Myocyte (in vitro differentiated cells): ENCODE measurements around the gene DDX50. TPM values are rescaled to one million over a fixed set of nuclear protein-coding genes. Genes with fewer than 3 reads are reported as not detected.
"Not testable (repeated sequence)": the region's sequence is repeated elsewhere in the genome, so short reads cannot be mapped to it uniquely, and the experiment has no call there.

Experiments used
- DNase-seq: peaks from one replicate; pipeline ENCODE4 v3.0.0-alpha.2; 2012; ENCODE audit warnings: low read depth
- total RNA-seq: library from RNA; depleted of rRNA; stranded (reverse); fragments of >200 nt; gene quantifications from 2 replicates; pipeline ENCODE4 v1.2.3, GENCODE V29; 2014

Gene DDX50
- total RNA-seq, 1 donor from 2014 or later = 36.7 TPM

DNA sequence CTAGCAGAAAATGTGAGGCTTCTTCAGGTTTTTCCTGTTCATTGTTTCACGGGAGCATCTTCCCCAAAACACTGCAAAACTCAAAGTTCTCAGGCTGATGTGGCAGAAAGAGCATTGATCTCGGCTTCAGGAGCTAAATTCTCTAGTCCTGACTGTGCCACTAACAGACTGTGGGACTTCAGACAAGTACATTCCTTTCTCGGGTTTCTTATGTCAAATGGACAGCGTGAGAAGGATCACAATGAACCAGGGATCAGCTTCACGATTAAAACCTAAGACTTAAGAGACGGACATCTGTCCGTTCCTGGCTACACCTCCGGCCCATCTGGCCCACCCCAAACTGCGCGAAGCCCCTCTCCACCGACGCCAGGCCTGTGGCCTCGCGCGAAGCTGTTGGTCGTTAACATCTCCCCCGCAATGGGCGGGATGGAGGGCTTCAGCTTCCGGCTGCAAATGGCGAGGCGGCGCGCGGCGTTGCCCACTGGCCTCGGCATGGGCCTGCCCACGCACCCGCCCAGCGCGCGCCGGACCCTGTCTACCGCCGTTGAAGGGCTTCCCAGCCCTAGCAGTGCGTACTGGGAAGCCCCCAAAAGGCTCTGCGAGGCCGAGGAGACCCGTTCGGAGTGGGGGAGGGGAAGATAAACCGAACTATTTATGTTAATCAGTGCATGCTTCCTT, 549 bp upstream of the DDX50 start:
- no peak for DNase-seq

DNA sequence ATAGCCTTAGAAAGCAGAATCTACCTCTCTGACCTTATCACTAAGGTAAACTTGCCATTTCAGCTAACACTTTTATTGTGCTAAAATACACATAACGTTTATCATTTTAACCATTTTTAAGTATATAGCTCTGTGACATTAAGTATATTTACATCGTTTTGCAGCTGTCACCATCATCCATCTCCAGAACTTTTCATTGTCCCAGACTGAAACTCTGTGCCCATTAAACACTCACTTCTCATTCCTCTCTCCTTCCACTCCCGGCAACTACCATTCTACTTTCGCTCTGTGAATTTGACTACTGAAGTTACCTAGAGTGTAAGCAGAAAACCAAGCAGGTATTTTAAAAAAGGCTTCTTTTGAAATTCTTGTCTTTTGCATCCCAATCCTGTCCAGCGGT, 1.3 kb downstream of the DDX50 start:
- DNase-seq = no peak

GRCh38 chr10:68924593-68924992, 23.5 kb downstream of the DDX50 start:
- DNase-seq = no peak

DNA sequence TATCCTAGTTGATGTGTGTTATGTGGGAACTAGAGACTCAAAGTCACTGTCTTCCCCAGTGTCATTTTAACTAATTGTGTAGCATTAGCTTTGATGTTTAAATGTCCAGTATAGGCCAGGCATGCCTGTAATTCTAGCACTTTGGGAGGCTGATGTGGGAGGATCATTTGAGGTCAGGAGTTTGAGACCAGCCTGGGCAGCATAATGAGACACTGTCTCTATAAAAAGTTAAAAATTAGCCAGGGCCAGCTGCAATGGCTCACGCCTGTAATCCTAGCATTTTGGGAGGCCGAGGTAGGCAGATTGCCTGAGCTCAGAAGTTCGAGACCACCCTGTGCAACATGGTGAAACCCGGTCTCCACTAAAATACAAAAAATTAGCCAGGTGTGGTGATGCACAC, 24.4 kb downstream of the DDX50 start:
- no peak for DNase-seq

DNA sequence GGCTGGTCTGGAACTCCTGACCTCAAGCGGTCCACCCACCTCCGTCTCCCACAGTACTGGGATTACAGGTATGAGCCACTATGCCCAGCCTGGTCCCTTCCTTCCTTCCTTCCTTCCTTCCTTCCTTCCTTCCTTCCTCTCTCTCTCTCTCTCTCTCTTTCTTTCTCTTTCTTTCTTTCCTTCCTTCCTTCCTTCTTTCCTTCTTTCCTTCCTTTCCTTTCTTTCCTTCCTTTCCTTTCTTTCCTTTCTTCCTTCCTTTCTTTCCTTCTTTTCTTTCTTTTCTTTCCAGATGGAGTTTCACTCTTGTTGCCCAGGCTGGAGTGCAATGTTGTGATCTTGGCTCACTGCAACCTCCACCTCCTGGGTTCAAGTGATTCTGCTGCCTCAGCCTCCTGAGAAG, 28.0 kb downstream of the DDX50 start:
- not testable (repeated sequence) for DNase-seq

DNA sequence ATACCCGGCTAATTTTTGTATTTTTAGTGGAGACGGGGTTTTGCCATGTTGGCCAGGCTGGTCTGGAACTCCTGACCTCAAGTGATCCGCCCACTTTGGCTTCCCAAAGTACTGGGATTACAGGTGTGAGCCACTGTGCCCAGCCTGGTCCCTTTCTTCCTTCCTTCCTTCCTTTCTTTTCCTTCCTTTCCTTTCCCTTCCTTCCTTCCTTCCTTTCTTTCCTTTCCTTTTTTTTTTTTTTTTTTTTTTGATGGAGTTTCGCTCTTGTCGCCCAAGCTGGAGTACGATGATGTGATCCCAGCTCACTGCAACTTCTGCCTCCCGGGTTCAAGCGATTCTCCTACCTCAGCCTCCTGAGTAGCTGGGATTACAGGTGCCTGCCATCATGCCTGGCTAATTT, 28.8 kb downstream of the DDX50 start:
- DNase-seq = not testable (repeated sequence)

- DNase-seq = not testable (repeated sequence)
Measured at GRCh38 chr10:68932860-68933259, 31.7 kb downstream of the DDX50 start.

- no peak for DNase-seq
Measured at GRCh38 chr10:68934994-68935393, 33.9 kb downstream of the DDX50 start.

- no peak for DNase-seq
Measured at GRCh38 chr10:68938117-68938516, 37.0 kb downstream of the DDX50 start.

DNA sequence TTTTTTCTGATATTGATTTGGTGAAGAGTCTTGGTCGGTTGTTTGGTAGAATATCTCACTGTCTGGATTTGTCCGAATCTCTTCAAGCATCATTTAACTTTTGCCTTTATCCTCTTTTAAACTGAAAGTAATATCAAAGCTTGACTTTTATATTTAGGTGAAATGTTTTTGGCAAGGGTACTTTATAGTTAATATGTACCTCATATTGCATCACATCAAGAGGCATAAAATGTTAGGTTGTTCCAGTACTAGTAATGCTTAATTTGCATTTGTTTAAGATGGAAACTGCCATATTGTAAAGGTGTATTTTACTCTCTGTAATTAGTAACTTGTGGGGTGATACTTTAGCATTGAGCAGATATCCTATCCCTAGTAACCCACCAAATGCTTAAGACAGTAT, 37.8 kb downstream of the DDX50 start:
- DNase-seq = no peak

DNA sequence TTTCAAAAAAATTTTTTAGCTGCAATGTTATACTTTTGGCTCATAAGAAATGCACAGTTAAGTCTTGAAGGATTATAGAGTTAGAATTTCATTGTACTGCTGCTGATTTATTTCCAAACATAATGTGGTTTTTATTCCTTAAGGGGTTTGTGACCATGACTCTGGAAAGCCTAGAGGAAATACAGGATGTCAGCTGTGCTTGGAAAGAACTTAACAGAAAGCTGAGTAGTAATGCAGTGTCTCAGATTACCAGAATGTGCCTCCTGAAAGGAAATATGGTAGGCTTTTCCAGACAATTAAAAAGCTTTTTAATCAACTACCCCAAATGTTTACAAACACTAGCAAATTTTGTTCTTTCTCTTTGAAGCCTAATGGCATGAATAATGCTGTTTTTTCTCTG, 39.8 kb downstream of the DDX50 start:
- peak; percentile 42 for DNase-seq

GRCh38 chr10:68950598-68950997, 49.5 kb downstream of the DDX50 start:
- DNase-seq = no peak

DNA sequence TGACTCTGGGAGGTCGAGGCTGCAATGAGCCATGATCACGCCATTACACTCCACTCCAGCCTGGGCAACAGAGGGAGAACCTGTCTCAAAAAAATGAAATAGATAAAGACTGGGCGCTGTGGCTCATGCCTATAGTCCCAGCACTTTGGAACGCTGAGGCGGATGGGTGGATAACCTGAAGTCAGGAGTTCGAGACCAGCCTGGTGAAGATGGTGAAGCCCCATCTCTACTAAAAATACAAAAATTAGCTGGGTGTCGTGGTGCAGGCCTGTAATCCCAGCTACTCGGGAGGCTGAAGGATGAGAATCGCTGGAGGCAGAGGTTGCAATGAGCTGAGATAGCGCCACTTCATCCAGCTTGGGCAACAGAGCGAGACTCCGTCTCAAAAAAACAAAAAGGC, 53.8 kb downstream of the DDX50 start:
- no peak for DNase-seq

DNA sequence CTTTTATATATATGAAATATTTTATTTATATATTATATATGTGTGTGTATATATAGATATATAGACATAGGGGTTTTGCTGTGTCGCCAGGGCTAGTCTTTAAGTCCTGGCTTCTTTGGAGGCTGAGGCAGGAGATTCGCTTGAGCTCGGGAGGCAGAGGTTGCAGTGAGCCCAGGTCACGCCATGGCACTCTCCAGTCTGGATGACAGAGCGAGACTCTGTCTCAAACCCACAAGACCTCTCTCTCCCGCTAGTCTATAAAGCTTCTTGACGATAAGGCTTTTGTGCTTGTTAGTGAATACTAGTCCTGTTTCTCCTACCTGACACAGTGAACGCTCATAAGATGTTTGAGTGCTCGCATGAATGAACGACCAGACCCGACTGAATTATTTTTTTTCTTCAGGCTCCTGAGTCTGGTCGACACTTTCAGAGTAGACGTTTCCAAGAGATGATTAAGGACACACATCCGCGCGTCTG, 54.3 kb downstream of the DDX50 start:
- no peak for DNase-seq

- DNase-seq = peak; percentile 93
Measured at GRCh38 chr10:68955832-68956532, 54.9 kb downstream of the DDX50 start, which contains the start of gene DDX21. DDX21 (plus strand) TSS chr10:68956170; CDS start chr10:68956226, 56 bp downstream.

DNA sequence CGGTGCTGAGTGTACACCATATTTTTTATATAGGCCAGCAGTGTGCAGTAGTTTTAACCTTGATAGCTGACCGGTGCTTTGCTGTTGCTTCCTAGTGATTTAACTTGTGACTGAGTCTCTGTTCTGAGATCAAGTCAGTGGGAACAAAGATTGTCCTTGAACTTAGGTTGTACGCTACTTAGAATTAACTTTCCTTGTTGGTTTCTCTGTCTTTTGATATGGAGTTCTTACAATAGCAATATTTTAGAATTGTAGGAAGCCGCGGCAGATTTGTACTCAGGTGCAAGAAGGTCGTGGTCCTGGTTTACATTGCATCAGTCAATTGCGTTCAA, 56.1 kb downstream of the DDX50 start:
- DNase-seq = no peak

GRCh38 chr10:68957654-68958053, 56.5 kb downstream of the DDX50 start:
- peak; percentile 9 for DNase-seq

GRCh38 chr10:68959695-68960527, 58.8 kb downstream of the DDX50 start:
- DNase-seq = no peak

- DNase-seq = no peak
Measured at GRCh38 chr10:68963151-68963550, 62.0 kb downstream of the DDX50 start.

- DNase-seq = no peak
Measured at GRCh38 chr10:68973975-68974374, 72.9 kb downstream of the DDX50 start.

GRCh38 chr10:68975936-68976473, 74.9 kb downstream of the DDX50 start:
- DNase-seq = not testable (repeated sequence)

DNA sequence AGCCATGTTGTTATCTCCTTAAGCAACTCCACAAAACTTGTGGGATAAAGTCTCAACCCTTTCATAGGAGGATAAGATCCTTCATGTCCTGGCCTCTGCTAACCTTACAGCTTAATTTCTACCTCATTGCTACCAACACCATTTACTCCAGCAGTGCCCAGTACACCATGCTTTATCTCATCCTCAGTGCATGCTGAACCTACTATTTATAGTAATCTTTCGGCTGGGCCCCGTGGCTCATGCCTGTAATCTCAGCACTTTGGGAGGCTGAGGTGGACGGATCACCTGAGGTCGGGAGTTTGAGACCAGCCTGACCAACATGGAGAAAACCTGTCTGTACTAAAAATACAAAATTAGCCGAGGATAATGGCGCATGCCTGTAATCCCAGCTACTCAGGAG, 78.6 kb downstream of the DDX50 start:
- DNase-seq = not testable (repeated sequence)
